HepG2 (cell line): Measurements from ENCODE around the gene GPR162. TPM values are rescaled to one million over a fixed set of nuclear protein-coding genes. Genes with fewer than 3 reads are reported as not detected.

ENCODE experiments used
- ARNT2 ChIP-seq: sonication (generic); formaldehyde crosslinking; IDR thresholded peaks from 2 replicates; pipeline ENCODE4 v1.8.0; 2022; ENCODE audit warnings: mild to moderate bottlenecking, low read depth, missing genetic modification reagents, moderate library complexity
- CEBPB ChIP-seq: IDR thresholded peaks from 2 replicates; pipeline ENCODE4 v1.6.1; 2011; ENCODE audit warnings: low read depth, low read length, improper control_type of control experiment, borderline replicate concordance
- DNMT3B ChIP-seq: conservative IDR thresholded peaks from 2 replicates; pipeline ENCODE4 v1.6.1; 2016; ENCODE audit warnings: missing biosample characterization, control low read depth
- DR1 ChIP-seq: sonication (generic); formaldehyde crosslinking; IDR thresholded peaks from 2 replicates; pipeline ENCODE4 v1.8.0; 2021; ENCODE audit warnings: mild to moderate bottlenecking, missing genetic modification reagents, inconsistent platforms
- EP300 ChIP-seq, 3 experiments: sonication (generic) in 1 of 3; formaldehyde crosslinking in 1 of 3; IDR thresholded peaks; 2 replicates each; pipeline versions ENCODE4 v1.5.1 to v1.6.1; 2011 to 2020; ENCODE audit warnings: low read depth in 2 of 3, low read length in 2 of 3, borderline replicate concordance in 1 of 3, improper control_type of control experiment in 1 of 3, mild to moderate bottlenecking in 1 of 3, missing genetic modification reagents in 1 of 3, moderate library complexity in 1 of 3
- FIP1L1 ChIP-seq: fragments of 200-400 bp; formaldehyde crosslinking; IDR thresholded peaks from 2 replicates; pipeline ENCODE4 v1.6.1; 2018; ENCODE audit warnings: low read depth, mild to moderate bottlenecking, low read length, moderate library complexity, borderline replicate concordance; ENCODE audit not compliant: insufficient read depth
- KDM1A ChIP-seq: IDR thresholded peaks from 2 replicates; pipeline ENCODE4 v1.6.1; 2016; ENCODE audit warnings: missing compliant biosample characterization
- SNRNP70 ChIP-seq: fragments of 200-400 bp; formaldehyde crosslinking; IDR thresholded peaks from 2 replicates; pipeline ENCODE4 v1.6.1; 2017; ENCODE audit warnings: mild to moderate bottlenecking, low read depth, low read length, moderate library complexity
- TARDBP ChIP-seq: sonication (generic); formaldehyde crosslinking; IDR thresholded peaks from 2 replicates; pipeline ENCODE4 v1.8.0; 2022; ENCODE audit warnings: mild to moderate bottlenecking, missing genetic modification reagents
- TBL1XR1 ChIP-seq: fragments of 150-350 bp; IDR thresholded peaks from 2 replicates; pipeline ENCODE4 v1.6.1; 2014; ENCODE audit warnings: borderline replicate concordance, low read length; ENCODE audit not compliant: partially characterized antibody
- TP53 ChIP-seq: sonication (generic); formaldehyde crosslinking; conservative IDR thresholded peaks from 2 replicates; pipeline ENCODE4 v1.4.0; 2020; ENCODE audit warnings: missing genetic modification reagents
- TSC22D2 ChIP-seq: sonication (generic); formaldehyde crosslinking; IDR thresholded peaks from 2 replicates; pipeline ENCODE4 v1.5.1; 2020; ENCODE audit warnings: missing genetic modification reagents, mild to moderate bottlenecking, borderline replicate concordance
- ZFY ChIP-seq: sonication (generic); formaldehyde crosslinking; IDR thresholded peaks from 2 replicates; pipeline ENCODE4 v1.4.0; 2020; ENCODE audit warnings: missing genetic modification reagents
- ZNF24 ChIP-seq: fragments of 450-650 bp; IDR thresholded peaks from 2 replicates; pipeline ENCODE4 v1.6.1; 2017; ENCODE audit warnings: antibody characterized with exemption, mild to moderate bottlenecking
- ZNF3 ChIP-seq: IDR thresholded peaks from 2 replicates; pipeline ENCODE4 v1.7.0; 2017; ENCODE audit warnings: inconsistent platforms
- ZNF441 ChIP-seq: sonication (generic); formaldehyde crosslinking; IDR thresholded peaks from 2 replicates; pipeline ENCODE4 v1.7.0; 2021; ENCODE audit warnings: missing genetic modification reagents, borderline replicate concordance
- ZNF775 ChIP-seq: sonication (generic); formaldehyde crosslinking; IDR thresholded peaks from 2 replicates; pipeline ENCODE4 v1.4.0; 2020; ENCODE audit warnings: missing genetic modification reagents, mild to moderate bottlenecking, moderate library complexity, borderline replicate concordance
- polyA plus RNA-seq, 8 experiments: library from polyadenylated mRNA; depleted of rRNA in 3 of 8; stranded (reverse) in 7 of 8; unstranded in 1 of 8; fragments of >200 nt; fragmentation: Illumina TruSeq in 4 of 8; extraction: Trizol in 4 of 8; gene quantifications; 2 replicates each; pipeline versions ENCODE4 v1.2.1 to v1.2.3, GENCODE V29; 2011 to 2016; ENCODE audit warnings: low read depth in 4 of 8, missing spikeins in 1 of 8, mixed read lengths in 1 of 8; ENCODE audit not compliant: insufficient read depth in 1 of 8
- total RNA-seq, 5 experiments: library from RNA; depleted of rRNA; stranded (reverse); fragments of >200 nt; fragmentation: Illumina TruSeq; extraction: Trizol; gene quantifications; 2 replicates each; pipeline ENCODE4 v1.2.3, GENCODE V29; 2016; ENCODE audit warnings: low read depth in 1 of 5
- TF ChIP-seq, protein P1 (sequence below): sonication (generic); formaldehyde crosslinking; IDR thresholded peaks from 2 replicates; pipeline ENCODE4 v1.4.0; 2020; ENCODE audit warnings: low read depth, mild to moderate bottlenecking, missing genetic modification reagents
- TF ChIP-seq, protein P2 (sequence below): sonication (generic); formaldehyde crosslinking; IDR thresholded peaks from 2 replicates; pipeline ENCODE4 v1.4.0; 2020; ENCODE audit warnings: missing genetic modification reagents
- TF ChIP-seq, protein P3 (sequence below): sonication (generic); formaldehyde crosslinking; IDR thresholded peaks from 2 replicates; pipeline ENCODE4 v1.5.0; 2020; ENCODE audit warnings: missing genetic modification reagents
- TF ChIP-seq, protein P4 (sequence below): sonication (generic); formaldehyde crosslinking; conservative IDR thresholded peaks from 2 replicates; pipeline ENCODE4 v1.4.0; 2020; ENCODE audit warnings: missing genetic modification reagents

The GPR162 gene
- total and polyA plus RNA-seq, 2 of the 13 experiments (the other 11 are each of a cell fraction or from before 2014, with no cell fraction given): 0.08 TPM; not detected in 1

DNA sequence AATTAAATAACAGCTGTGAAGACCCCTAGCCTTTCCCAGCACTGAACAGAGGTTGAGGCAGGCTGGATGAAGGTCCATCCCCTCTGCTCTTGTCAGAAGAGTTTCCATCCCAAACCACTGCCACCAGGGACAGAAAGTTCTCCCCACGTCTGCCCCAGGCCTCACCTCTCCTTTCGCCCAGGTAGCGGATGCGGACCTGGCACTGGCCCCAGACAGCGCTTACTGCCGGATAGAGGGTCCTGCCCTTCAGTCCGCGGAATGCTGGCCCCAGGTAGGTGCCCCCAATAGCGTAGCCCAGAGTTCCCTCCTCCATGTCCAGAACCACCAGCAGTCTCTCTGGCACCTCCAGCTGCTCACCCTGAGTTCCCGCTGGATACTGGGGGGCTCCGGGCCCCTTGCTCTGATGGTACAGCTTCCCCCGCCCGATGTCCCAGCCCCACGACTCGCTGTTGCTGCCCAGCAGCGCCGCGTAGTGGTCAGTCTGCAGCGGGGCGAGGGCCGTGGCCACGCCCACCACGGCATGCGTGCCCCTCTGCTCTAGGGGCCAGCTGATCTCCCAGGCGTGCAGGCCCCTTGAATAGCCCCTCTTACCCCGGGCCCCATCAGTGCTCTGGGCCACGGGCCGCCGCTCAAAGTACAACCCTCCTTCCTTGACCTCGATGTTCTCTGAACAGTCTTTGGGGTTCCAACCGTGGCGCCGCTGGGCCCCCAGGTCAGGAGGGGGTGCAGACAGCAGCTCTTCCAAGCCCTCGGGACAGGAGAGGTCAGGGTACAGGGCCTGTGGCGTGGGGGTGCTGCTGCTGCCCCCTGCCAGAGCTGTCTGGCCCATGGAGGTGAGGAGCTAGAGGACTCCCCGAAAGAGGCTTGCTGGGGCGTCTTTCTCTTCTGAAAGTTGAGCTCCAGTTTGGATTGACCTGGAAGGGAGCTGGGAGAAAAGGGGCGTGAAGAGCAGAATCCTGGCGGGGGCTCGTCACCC is 50.7 kb downstream of the GPR162 start (continued):
- TF ChIP-seq ARNT2 (CRISPR knock-in tag) (no peak), KDM1A (no peak), ZNF775 (0 out of 2 replicates have a peak, but pooled peaks have one; percentile 71), ZNF3 (CRISPR knock-in tag) (no peak), TSC22D2 (CRISPR knock-in tag) (0 out of 2 replicates have a peak, but pooled peaks have one; percentile 39), ZFY (CRISPR knock-in tag) (peak; percentile 60), SNRNP70 (no peak), CEBPB (no peak), ZNF441 (CRISPR knock-in tag) (no peak), DNMT3B (no peak), TBL1XR1 (no peak), EP300 (IDR thresholded peaks at IDR 0.05; ENCODE audit: low read depth in 2 of 2, low read length in 2 of 2) (no peak), EP300 (CRISPR knock-in tag; IDR thresholded peaks at IDR 0.05; ENCODE audit: borderline replicate concordance) (peak; percentile 26; the same call in 1 of the 2 replicates), ZNF24 (no peak), FIP1L1 (peak; percentile 74; the same call in 1 of the 2 replicates), TARDBP (CRISPR knock-in tag) (peak; percentile 62; the same call in 1 of the 2 replicates), TP53 (CRISPR knock-in tag) (peak; percentile 47; the same call in 1 of the 2 replicates), DR1 (CRISPR knock-in tag) (no peak; the same call in none of the 2 replicates)
- TF ChIP-seq, protein P1, sequence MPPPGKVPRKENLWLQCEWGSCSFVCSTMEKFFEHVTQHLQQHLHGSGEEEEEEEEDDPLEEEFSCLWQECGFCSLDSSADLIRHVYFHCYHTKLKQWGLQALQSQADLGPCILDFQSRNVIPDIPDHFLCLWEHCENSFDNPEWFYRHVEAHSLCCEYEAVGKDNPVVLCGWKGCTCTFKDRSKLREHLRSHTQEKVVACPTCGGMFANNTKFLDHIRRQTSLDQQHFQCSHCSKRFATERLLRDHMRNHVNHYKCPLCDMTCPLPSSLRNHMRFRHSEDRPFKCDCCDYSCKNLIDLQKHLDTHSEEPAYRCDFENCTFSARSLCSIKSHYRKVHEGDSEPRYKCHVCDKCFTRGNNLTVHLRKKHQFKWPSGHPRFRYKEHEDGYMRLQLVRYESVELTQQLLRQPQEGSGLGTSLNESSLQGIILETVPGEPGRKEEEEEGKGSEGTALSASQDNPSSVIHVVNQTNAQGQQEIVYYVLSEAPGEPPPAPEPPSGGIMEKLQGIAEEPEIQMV (CRISPR knock-in tag): peak; percentile 88
- TF ChIP-seq, protein P2, sequence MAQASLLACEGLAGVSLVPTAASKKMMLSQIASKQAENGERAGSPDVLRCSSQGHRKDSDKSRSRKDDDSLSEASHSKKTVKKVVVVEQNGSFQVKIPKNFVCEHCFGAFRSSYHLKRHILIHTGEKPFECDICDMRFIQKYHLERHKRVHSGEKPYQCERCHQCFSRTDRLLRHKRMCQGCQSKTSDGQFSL: peak; percentile 57
- TF ChIP-seq, protein P3, sequence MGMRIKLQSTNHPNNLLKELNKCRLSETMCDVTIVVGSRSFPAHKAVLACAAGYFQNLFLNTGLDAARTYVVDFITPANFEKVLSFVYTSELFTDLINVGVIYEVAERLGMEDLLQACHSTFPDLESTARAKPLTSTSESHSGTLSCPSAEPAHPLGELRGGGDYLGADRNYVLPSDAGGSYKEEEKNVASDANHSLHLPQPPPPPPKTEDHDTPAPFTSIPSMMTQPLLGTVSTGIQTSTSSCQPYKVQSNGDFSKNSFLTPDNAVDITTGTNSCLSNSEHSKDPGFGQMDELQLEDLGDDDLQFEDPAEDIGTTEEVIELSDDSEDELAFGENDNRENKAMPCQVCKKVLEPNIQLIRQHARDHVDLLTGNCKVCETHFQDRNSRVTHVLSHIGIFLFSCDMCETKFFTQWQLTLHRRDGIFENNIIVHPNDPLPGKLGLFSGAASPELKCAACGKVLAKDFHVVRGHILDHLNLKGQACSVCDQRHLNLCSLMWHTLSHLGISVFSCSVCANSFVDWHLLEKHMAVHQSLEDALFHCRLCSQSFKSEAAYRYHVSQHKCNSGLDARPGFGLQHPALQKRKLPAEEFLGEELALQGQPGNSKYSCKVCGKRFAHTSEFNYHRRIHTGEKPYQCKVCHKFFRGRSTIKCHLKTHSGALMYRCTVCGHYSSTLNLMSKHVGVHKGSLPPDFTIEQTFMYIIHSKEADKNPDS (CRISPR knock-in tag): 0 out of 2 replicates have a peak, but pooled peaks have one; percentile 57
- TF ChIP-seq, protein P4, sequence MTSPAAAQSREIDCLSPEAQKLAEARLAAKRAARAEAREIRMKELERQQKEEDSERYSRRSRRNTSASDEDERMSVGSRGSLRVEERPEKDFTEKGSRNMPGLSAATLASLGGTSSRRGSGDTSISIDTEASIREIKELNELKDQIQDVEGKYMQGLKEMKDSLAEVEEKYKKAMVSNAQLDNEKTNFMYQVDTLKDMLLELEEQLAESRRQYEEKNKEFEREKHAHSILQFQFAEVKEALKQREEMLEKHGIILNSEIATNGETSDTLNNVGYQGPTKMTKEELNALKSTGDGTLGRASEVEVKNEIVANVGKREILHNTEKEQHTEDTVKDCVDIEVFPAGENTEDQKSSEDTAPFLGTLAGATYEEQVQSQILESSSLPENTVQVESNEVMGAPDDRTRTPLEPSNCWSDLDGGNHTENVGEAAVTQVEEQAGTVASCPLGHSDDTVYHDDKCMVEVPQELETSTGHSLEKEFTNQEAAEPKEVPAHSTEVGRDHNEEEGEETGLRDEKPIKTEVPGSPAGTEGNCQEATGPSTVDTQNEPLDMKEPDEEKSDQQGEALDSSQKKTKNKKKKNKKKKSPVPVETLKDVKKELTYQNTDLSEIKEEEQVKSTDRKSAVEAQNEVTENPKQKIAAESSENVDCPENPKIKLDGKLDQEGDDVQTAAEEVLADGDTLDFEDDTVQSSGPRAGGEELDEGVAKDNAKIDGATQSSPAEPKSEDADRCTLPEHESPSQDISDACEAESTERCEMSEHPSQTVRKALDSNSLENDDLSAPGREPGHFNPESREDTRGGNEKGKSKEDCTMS: no peak
